Gastrocnemius medialis (tissue), 4 donors: ENCODE data around the gene R3HDM2.

Source experiments
- CTCF ChIP-seq, 5 experiments: fragments of 450-650 bp in 3 of 5; fragments of 200-600 bp in 2 of 5; sonication (generic) in 2 of 5; IDR thresholded peaks in 4 of 5; conservative IDR thresholded peaks in 1 of 5; 1 replicate in 4 of 5; 2 replicates in 1 of 5; pipeline ENCODE4 v1.5.1; 2016 to 2019; ENCODE audit warnings: antibody characterized with exemption in 5 of 5, mild to moderate bottlenecking in 3 of 5, moderate library complexity in 3 of 5
- POLR2A ChIP-seq, 2 donors: fragments of 450-650 bp; IDR thresholded peaks; one replicate each; pipeline ENCODE4 v1.6.1; 2017; ENCODE audit warnings: antibody characterized with exemption in 2 of 2, mild to moderate bottlenecking in 2 of 2, moderate library complexity in 2 of 2

DNA sequence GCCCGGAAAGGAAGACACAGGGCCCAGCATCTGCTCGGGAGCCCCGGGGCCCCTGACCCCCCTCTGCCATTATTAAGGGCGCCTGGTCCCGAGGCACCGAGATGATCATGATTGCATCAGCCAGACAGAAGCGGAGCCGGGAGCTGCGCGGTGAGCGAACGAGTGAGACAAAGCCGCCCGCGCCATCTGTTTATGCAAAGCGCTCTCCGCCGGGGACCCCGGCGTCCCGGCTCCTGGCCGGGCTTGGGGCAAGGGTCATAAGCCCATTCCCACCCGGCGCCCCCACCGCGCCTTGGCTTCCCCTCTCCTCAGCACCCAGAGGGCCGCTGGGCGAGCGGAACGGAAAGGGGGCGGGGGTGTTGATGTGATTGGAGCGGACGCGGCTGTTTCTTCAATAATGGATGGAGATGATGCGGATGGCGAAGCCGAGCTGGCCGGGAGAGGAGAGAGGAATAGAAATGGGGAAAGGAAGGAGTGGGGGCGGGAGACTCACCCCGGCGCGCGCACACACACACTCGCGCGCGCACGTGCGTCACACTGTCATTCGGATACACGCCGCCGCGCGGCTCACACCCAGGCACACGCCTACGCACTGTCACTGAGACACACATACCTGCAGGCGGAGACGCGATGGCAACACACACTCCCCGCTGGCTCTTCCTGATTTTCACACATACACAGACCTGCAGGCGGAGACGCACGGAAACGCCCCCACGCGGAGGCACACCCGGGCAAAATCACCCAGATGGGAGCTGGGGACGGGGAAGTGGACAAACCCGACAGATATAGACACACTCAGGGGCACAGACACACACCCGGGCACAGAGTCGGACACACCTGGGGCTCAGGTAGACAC is 190.5 kb downstream of the R3HDM2 start:
- no peak for TF ChIP-seq POLR2A (IDR thresholded peaks at IDR 0.05)
- peak in 3 of 5 experiments; percentile 6 to 10 (median 8) for TF ChIP-seq CTCF (IDR thresholded peaks at IDR 0.05 in 4 of 5, conservative IDR thresholded peaks at IDR 0.05 in 1 of 5)
